Measurements from ENCODE around the gene DEFB114. TPM values are rescaled to one million over a fixed set of nuclear protein-coding genes. Genes with fewer than 3 reads are reported as not detected.

Gene DEFB114, protein sequence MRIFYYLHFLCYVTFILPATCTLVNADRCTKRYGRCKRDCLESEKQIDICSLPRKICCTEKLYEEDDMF
- total RNA-seq (2022; extraction: Qiagen RNA extraction): not detected in 5 replicates

DNA sequence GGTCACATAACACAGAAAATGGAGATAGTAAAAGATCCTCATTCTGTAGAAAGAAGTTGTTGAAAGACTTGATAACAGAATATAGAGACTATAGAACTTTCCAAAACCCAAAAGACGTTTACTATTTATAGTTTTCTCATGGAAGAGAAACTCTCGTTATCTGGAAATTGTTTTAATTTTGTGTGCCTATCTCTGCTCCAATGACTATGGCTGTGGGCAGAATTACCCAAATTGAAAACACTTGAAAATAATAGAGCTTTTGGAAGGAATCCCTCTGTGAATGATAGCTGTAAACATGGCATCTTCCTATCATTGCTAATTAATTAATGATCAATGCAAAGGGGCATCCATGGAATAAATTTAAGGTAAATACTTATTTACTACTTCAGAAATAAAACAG is at the start of gene DEFB114:
Gene DEFB114 (minus strand): TSS at position 101 of the 400 bp plus-strand sequence. CDS start 59 bp downstream, at position 42.

DNA sequence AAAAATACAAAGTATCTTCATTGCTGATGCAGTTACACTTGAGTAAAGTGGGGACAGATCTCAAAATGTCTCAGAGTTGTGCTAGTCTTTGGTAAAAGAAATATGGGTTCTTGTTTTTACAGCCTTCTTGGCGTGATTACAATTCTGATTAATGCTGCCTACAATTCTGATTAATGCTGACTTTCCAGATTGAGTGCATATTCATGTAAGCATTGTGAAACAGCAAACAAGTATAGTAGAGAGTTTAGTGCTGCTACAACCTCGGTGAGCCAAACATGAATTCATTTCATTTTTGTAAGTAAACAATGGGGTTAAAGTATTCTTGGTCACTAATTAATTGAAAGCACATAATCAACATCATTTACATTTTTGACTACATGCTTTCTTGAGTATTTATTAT is 5.6 kb upstream of the DEFB114 start, which contains the start of gene DEFB113:
Gene DEFB113 (minus strand): TSS at position 21 of the 400 bp plus-strand sequence. CDS start 0 bp downstream, at position 21.

Other genes with a start within 250 kb of the DEFB114 start
- not detected in 5 replicates for gene CRISP3, start 219.8 kb downstream of the DEFB114 start, total RNA-seq (2022; extraction: Qiagen RNA extraction)
- not detected in 5 replicates for gene PGK2, start 176.9 kb downstream of the DEFB114 start, total RNA-seq (2022; extraction: Qiagen RNA extraction)
- gene CRISP1, start 97.6 kb downstream of the DEFB114 start, total RNA-seq (2022; extraction: Qiagen RNA extraction): not detected in 5 replicates
- not detected in 5 replicates for gene DEFB113, start 5.5 kb upstream of the DEFB114 start, total RNA-seq (2022; extraction: Qiagen RNA extraction)
- not detected in 5 replicates for gene DEFB110, start 57.8 kb upstream of the DEFB114 start, total RNA-seq (2022; extraction: Qiagen RNA extraction)
- not detected in 5 replicates for gene DEFB112, start 85.8 kb upstream of the DEFB114 start, total RNA-seq (2022; extraction: Qiagen RNA extraction)

Data from A549 treated with CORT108297 at 1 μM for 4 hours (cell line).